Stomach (tissue), 9 donors: ENCODE results near the gene SLC27A6. TPM values are rescaled to one million over a fixed set of nuclear protein-coding genes. Genes with fewer than 3 reads are reported as not detected.

Source experiments
- DNase-seq, 2 donors: peaks; one replicate each; pipeline versions ENCODE4 v3.0.0 to v3.0.0-alpha.2; 2013 to 2019
- H3K27ac ChIP-seq, 5 donors: fragments of 200-600 bp in 4 of 5; sonication (generic) in 4 of 5; one replicate each; pipeline ENCODE4 v1.5.1; 2013 to 2019; ENCODE audit warnings: mild to moderate bottlenecking in 1 of 5, moderate library complexity in 1 of 5
- H3K27me3 ChIP-seq, 3 donors: fragments of 200-600 bp; sonication (generic); one replicate each; pipeline ENCODE4 v1.5.1; 2017 to 2019; ENCODE audit warnings: mixed run types in 1 of 3
- H3K36me3 ChIP-seq, 4 donors: fragments of 200-600 bp; sonication (generic); 1 replicate in 3 of 4; 2 replicates in 1 of 4; pipeline ENCODE4 v1.5.1; 2016 to 2019
- H3K4me1 ChIP-seq, 4 donors: fragments of 200-600 bp; sonication (generic); one replicate each; pipeline ENCODE4 v1.5.1; 2016 to 2019
- H3K4me3 ChIP-seq, 4 donors: fragments of 200-600 bp; sonication (generic) in 3 of 4; one replicate each; pipeline ENCODE4 v1.5.1; 2016 to 2019; ENCODE audit warnings: mild to moderate bottlenecking in 1 of 4
- H3K9me3 ChIP-seq, 4 donors: fragments of 200-600 bp; sonication (generic); one replicate each; pipeline ENCODE4 v1.5.1; 2016 to 2019
- EP300 ChIP-seq: sonication (generic); formaldehyde crosslinking; IDR thresholded peaks from one replicate; pipeline ENCODE4 v1.6.1; 2017; ENCODE audit warnings: antibody characterized with exemption
- POLR2A ChIP-seq, 4 donors: fragments of 450-650 bp; IDR thresholded peaks; one replicate each; pipeline ENCODE4 v1.6.1; 2016; ENCODE audit warnings: antibody characterized with exemption in 4 of 4, control low read depth in 2 of 4, mild to moderate bottlenecking in 1 of 4, moderate library complexity in 1 of 4
- POLR2AphosphoS5 ChIP-seq, 3 donors: sonication (generic); formaldehyde crosslinking; IDR thresholded peaks; one replicate each; pipeline ENCODE4 v1.6.1; 2016; ENCODE audit warnings: antibody characterized with exemption in 3 of 3
- whole genome bisulfite sequencing, 5 donors: extraction: QIAGEN DNeasy Blood & Tissue Kit in 3 of 5; methylation state at CpG; one replicate each; pipeline versions ENCODE4 v1.1.5 to v1.1.7; 2013 to 2018; 5-methylcytosine and 5-hydroxymethylcytosine counted together
- intact Hi-C: fragments of 100-400 bp; cut with DNase I; formaldehyde crosslinking; loops from one replicate; pipeline ENCODE4 v1.15.1; 2023; ENCODE audit warnings: low total_unique reads
- polyA plus RNA-seq, 3 donors: library from polyadenylated mRNA; stranded (reverse); fragments of 200-250 nt; gene quantifications; one replicate each; pipeline ENCODE4 v1.2.3, GENCODE V29; 2013
- total RNA-seq, 5 donors: library from RNA; depleted of rRNA; stranded (reverse); fragments of >200 nt; gene quantifications; one replicate each; pipeline versions ENCODE4 v1.1.0 to v1.2.3, GENCODE V29; 2014 to 2016
- TF ChIP-seq, protein P1 (sequence below), 7 experiments: fragments of 450-650 bp in 4 of 7; fragments of 200-600 bp in 3 of 7; sonication (generic) in 3 of 7; IDR thresholded peaks; one replicate each; pipeline ENCODE4 v1.5.1; 2016 to 2019; ENCODE audit warnings: antibody characterized with exemption in 7 of 7, control low read depth in 2 of 7, mild to moderate bottlenecking in 1 of 7
- donor health status: healthy with polysubstance abuse.
- donor health status: Bipolar disorder and iron deficiency.
- donor health status: healthy.

Gene SLC27A6
- total and polyA plus RNA-seq, 8 donors, result 1.6 to 2.8 (median 2.3) TPM; not detected in 5

DNA sequence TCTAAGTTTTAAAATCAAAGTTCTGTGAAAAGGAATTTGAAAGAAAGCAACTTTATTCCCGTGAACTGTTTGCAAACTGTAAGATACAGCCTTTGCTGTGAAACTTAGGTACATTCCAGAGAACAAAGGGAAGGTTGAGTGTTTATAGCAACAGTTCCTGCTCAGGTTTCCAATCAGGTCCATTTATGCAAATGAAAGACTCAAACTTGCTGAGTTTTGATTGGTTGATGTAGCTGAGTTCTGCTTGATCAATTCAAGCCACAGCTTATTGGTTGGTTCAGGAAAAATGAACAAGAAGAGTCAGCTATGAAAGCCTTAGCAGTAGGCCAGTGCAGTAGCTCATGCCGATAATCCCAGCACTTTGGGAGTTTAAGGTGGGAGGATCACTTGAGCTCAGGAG, 37.9 kb downstream of the SLC27A6 start:
- Histone ChIP-seq H3K4me3 (no peak overlapping the region), H3K9me3 (no peaks in the 10 kb centered on the region), H3K4me1 (no peaks in the 10 kb centered on the region), H3K36me3 (no peaks in the 10 kb centered on the region), H3K27ac (no peak overlapping the region), H3K27me3 (no peaks in the 10 kb centered on the region)
- WGBS, 5 donors, result 59 to 82% (median 67%) methylated on average over 2 of the region's 2 CpGs
- peak in 1 of 2 donors; percentile 11 for DNase-seq
- TF ChIP-seq, protein P1, sequence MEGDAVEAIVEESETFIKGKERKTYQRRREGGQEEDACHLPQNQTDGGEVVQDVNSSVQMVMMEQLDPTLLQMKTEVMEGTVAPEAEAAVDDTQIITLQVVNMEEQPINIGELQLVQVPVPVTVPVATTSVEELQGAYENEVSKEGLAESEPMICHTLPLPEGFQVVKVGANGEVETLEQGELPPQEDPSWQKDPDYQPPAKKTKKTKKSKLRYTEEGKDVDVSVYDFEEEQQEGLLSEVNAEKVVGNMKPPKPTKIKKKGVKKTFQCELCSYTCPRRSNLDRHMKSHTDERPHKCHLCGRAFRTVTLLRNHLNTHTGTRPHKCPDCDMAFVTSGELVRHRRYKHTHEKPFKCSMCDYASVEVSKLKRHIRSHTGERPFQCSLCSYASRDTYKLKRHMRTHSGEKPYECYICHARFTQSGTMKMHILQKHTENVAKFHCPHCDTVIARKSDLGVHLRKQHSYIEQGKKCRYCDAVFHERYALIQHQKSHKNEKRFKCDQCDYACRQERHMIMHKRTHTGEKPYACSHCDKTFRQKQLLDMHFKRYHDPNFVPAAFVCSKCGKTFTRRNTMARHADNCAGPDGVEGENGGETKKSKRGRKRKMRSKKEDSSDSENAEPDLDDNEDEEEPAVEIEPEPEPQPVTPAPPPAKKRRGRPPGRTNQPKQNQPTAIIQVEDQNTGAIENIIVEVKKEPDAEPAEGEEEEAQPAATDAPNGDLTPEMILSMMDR (IDR thresholded peaks at IDR 0.05), result no peak
- TF ChIP-seq POLR2A (IDR thresholded peaks at IDR 0.05) (no peak), POLR2AphosphoS5 (IDR thresholded peaks at IDR 0.05) (no peak), EP300 (no peak)
- intact Hi-C loops, result no loop called here

DNA sequence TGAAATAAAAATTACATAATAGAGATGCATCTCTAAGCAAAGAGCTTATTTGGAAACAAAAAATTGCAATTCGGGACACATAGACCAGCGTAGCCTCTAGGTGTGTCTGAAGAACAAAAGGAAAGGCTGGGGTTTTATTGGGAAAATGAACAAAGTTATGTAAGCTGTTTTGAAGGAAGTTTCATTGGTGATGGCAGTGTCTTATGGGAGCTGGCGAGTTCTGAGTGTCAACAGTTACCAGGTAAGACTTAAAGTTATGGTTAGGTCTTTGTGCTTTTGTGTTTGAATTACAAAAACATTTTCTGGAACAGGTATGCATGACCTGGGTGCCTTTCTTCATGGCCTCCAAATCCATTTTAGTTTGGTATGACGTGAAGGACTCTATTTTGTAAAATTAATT, 48.9 kb downstream of the SLC27A6 start:
- 81 to 86% (median 84%) methylated on average over 4 of the region's 4 CpGs for WGBS, 5 donors
- H3K4me1 ChIP-seq, result no peaks in the 10 kb centered on the region
- no peaks in the 10 kb centered on the region for H3K36me3 ChIP-seq
- no peaks in the 10 kb centered on the region for H3K27me3 ChIP-seq
- no peak for DNase-seq
- intact Hi-C loops, result no loop called here
- TF ChIP-seq, protein P1 (IDR thresholded peaks at IDR 0.05), result no peak
- no peak for TF ChIP-seq EP300
- TF ChIP-seq POLR2AphosphoS5 (IDR thresholded peaks at IDR 0.05), result no peak
- no peak overlapping the region for H3K4me3 ChIP-seq
- no peaks in the 10 kb centered on the region for H3K9me3 ChIP-seq
- no peak overlapping the region for H3K27ac ChIP-seq

DNA sequence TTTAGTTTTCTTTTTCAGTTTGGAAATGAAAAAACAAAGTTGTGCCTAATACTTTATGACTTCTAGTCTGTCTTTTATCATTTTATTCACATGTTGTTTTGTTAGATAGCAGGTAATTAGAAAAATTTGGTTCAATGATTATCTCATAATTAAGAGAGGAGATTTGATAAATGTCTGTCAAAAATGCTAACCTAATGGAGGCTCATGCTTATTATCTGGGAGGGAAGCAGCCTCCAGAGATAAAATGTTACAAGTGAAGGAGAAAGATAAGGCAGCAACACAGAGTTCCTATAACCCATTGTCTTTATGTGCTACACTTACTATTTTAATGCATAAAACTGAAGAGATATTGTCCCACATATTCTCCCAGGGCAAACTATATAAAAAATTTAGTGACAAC, 53.5 kb downstream of the SLC27A6 start:
- Histone ChIP-seq H3K9me3 (no peaks in the 10 kb centered on the region), H3K27ac (no peak overlapping the region), H3K4me3 (no peak overlapping the region), H3K36me3 (no peaks in the 10 kb centered on the region), H3K4me1 (no peaks in the 10 kb centered on the region), H3K27me3 (no peaks in the 10 kb centered on the region)
- intact Hi-C loops, result no loop called here
- TF ChIP-seq, protein P1 (IDR thresholded peaks at IDR 0.05), result no peak
- no peak for TF ChIP-seq POLR2A (IDR thresholded peaks at IDR 0.05)
- no peak for TF ChIP-seq POLR2AphosphoS5 (IDR thresholded peaks at IDR 0.05)
- TF ChIP-seq EP300, result no peak
- DNase-seq, result no peak

DNA sequence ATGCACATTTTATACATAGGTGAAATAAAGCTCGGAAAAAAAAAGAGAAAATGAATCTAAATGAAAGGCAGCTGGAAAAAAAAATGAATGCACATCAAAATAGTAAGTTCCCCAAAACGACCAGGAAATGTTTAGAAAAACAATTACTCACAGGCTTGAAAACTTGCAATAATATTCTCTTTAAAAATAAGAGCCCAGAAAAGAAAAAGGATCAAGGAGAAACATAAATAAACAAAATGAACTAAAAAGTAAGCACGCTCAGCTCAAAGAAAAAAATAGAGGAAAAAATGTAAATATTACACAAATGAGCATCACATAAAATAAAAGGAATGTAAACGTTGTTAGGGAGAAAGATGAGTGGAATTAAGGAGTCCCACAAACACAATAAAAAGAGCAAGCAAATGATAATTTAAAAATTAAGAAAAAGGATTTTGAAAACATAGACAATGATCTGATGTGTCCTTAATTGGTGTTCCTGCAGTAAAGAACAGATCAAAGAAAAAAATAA, 54.2 kb downstream of the SLC27A6 start:
- H3K27ac ChIP-seq, result no peak overlapping the region
- intact Hi-C loops, result no loop called here
- no peaks in the 10 kb centered on the region for H3K9me3 ChIP-seq
- H3K36me3 ChIP-seq, result no peaks in the 10 kb centered on the region
- TF ChIP-seq POLR2A (IDR thresholded peaks at IDR 0.05) (no peak), POLR2AphosphoS5 (IDR thresholded peaks at IDR 0.05) (no peak), EP300 (no peak)
- TF ChIP-seq, protein P1 (IDR thresholded peaks at IDR 0.05), result no peak
- no peak overlapping the region for H3K4me3 ChIP-seq
- no peak for DNase-seq
- 30 to 49% (median 38%) methylated on average over 4 of the region's 4 CpGs for WGBS, 5 donors
- H3K27me3 ChIP-seq, result no peaks in the 10 kb centered on the region
- H3K4me1 ChIP-seq, result no peaks in the 10 kb centered on the region
